WTC11 (cell line): ENCODE data around the gene PSMA7. TPM values are rescaled to one million over a fixed set of nuclear protein-coding genes. Genes with fewer than 3 reads are reported as not detected.

ENCODE experiments used
- ATAC-seq: fragments of 200-7000 bp; cut with Tn5 transposase; 2 replicates; pipeline ENCODE4 v1.10.0; 2021; ENCODE audit warnings: mild to moderate bottlenecking, moderate library complexity
- CTCF ChIA-PET: fragments of 300-600 bp; sonication (Branson Sonifier 250); formaldehyde crosslinking; loops from one replicate; lab custom pipeline; 2021; ENCODE audit warnings: antibody characterized with exemption; lab: Charles Lee
- POLR2A ChIA-PET: fragments of 350-600 bp; sonication (Branson Sonifier 250); formaldehyde crosslinking; loops from one replicate; lab custom pipeline; 2021; ENCODE audit warnings: antibody characterized with exemption; lab: Charles Lee
- DNase-seq: peaks from one replicate; pipeline ENCODE4 v3.0.0; 2021; ENCODE audit warnings: low spot score
- H3K27ac Mint-ChIP-seq: 2 replicates; pipeline ENCODE4 v1.8.0; 2021; ENCODE audit warnings: mixed read lengths
- H3K27me3 Mint-ChIP-seq: 2 replicates; pipeline ENCODE4 v1.8.0; 2021; ENCODE audit warnings: low read depth, mild to moderate bottlenecking, moderate library complexity, mixed read lengths
- H3K36me3 Mint-ChIP-seq: 2 replicates; pipeline ENCODE4 v1.8.0; 2021; ENCODE audit warnings: mixed read lengths
- H3K4me1 Mint-ChIP-seq: 2 replicates; pipeline ENCODE4 v1.8.0; 2022; ENCODE audit warnings: mixed read lengths
- H3K4me3 Mint-ChIP-seq: 2 replicates; pipeline ENCODE4 v1.8.0; 2021; ENCODE audit warnings: mild to moderate bottlenecking, moderate library complexity, mixed read lengths
- H3K9me3 Mint-ChIP-seq: 2 replicates; pipeline ENCODE4 v1.8.0; 2021; ENCODE audit warnings: mixed read lengths
- AFF4 ChIP-seq: sonication (generic); formaldehyde crosslinking; IDR thresholded peaks from 2 replicates; pipeline ENCODE4 v1.8.1; 2023; ENCODE audit warnings: mild to moderate bottlenecking, missing genetic modification reagents, borderline replicate concordance
- ATF2 ChIP-seq: sonication (generic); formaldehyde crosslinking; IDR thresholded peaks from 2 replicates; pipeline ENCODE4 v1.8.1; 2022; ENCODE audit warnings: low read depth, missing genetic modification reagents, borderline replicate concordance
- CREB1 ChIP-seq: sonication (generic); formaldehyde crosslinking; IDR thresholded peaks from 2 replicates; pipeline ENCODE4 v1.8.0; 2023; ENCODE audit warnings: mild to moderate bottlenecking, missing genetic modification reagents
- E2F5 ChIP-seq: sonication (generic); formaldehyde crosslinking; IDR thresholded peaks from 2 replicates; pipeline ENCODE4 v1.8.1; 2022; ENCODE audit warnings: mild to moderate bottlenecking, moderate library complexity, missing genetic modification reagents
- GABPB1 ChIP-seq: sonication (generic); formaldehyde crosslinking; IDR thresholded peaks from 2 replicates; pipeline ENCODE4 v1.8.1; 2023; ENCODE audit warnings: mild to moderate bottlenecking, missing genetic modification reagents
- HMGXB4 ChIP-seq: sonication (generic); formaldehyde crosslinking; IDR thresholded peaks from 2 replicates; pipeline ENCODE4 v1.8.1; 2023; ENCODE audit warnings: mild to moderate bottlenecking, moderate library complexity, missing genetic modification reagents
- MAX ChIP-seq: sonication (generic); formaldehyde crosslinking; IDR thresholded peaks from 2 replicates; pipeline ENCODE4 v1.8.0; 2022; ENCODE audit warnings: mild to moderate bottlenecking, missing genetic modification reagents
- NR3C1 ChIP-seq: sonication (generic); formaldehyde crosslinking; conservative IDR thresholded peaks from 2 replicates; pipeline ENCODE4 v1.8.1; 2023; ENCODE audit warnings: low read depth, mild to moderate bottlenecking, missing genetic modification reagents
- OVOL2 ChIP-seq: fragments of 250-450 bp; sonication (Bioruptor Pico); IDR thresholded peaks from 2 replicates; pipeline ENCODE4 v1.9.0; 2021; ENCODE audit warnings: mild to moderate bottlenecking, borderline replicate concordance
- PRDM15 ChIP-seq: sonication (generic); formaldehyde crosslinking; IDR thresholded peaks from 2 replicates; pipeline ENCODE4 v1.8.0; 2022; ENCODE audit warnings: missing genetic modification reagents
- SMAD4 ChIP-seq: sonication (generic); formaldehyde crosslinking; IDR thresholded peaks from 2 replicates; pipeline ENCODE4 v1.8.0; 2022; ENCODE audit warnings: mild to moderate bottlenecking, missing genetic modification reagents
- ZNF138 ChIP-seq: sonication (generic); formaldehyde crosslinking; conservative IDR thresholded peaks from 2 replicates; pipeline ENCODE4 v1.8.1; 2022; ENCODE audit warnings: mild to moderate bottlenecking, moderate library complexity, missing genetic modification reagents
- ZNF317 ChIP-seq: sonication (generic); formaldehyde crosslinking; IDR thresholded peaks from 2 replicates; pipeline ENCODE4 v1.8.1; 2023; ENCODE audit warnings: low read depth, mild to moderate bottlenecking, moderate library complexity, missing genetic modification reagents, borderline replicate concordance
- ZNF425 ChIP-seq: fragments of 250-450 bp; sonication (Bioruptor Pico); conservative IDR thresholded peaks from 2 replicates; pipeline ENCODE4 v1.9.0; 2021; ENCODE audit warnings: mild to moderate bottlenecking
- ZSCAN18 ChIP-seq: fragments of 250-450 bp; sonication (Bioruptor Pico); IDR thresholded peaks from 2 replicates; pipeline ENCODE4 v2.1.2; 2022; ENCODE audit warnings: mild to moderate bottlenecking, moderate library complexity
- total RNA-seq: library from RNA; stranded (reverse); gene quantifications from 3 replicates; pipeline ENCODE4 v1.2.3, GENCODE V29; 2021

PSMA7 gene
- total RNA-seq, 1 experiment from 2014 or later, result 364 TPM

- H3K36me3 Mint-ChIP-seq, result peaks cover 58% of the 10 kb centered on the region
- peaks cover 15% of the 10 kb centered on the region for H3K4me1 Mint-ChIP-seq
- H3K27ac Mint-ChIP-seq, result peak overlapping the region; percentile 23; the same call in 1 of the 2 replicates
- H3K27me3 Mint-ChIP-seq, result no peaks in the 10 kb centered on the region
- H3K4me3 Mint-ChIP-seq, result no peak overlapping the region
- no peaks in the 10 kb centered on the region for H3K9me3 Mint-ChIP-seq
- no peak for ATAC-seq
- ChIA-PET CTCF (interaction anchor here (1.1 to 3.8 kb wide), 2 partner anchors 17 to 129 kb away, joined by 3 to 27 read pairs; no protein-coding TSS in a partner anchor), POLR2A (no interaction called here)
- no peak for TF ChIP-seq CREB1 (CRISPR knock-in tag)
- TF ChIP-seq MAX (CRISPR knock-in tag), result no peak
- no peak for DNase-seq
Observed at GRCh38 chr20:62139636-62140035, 3.6 kb downstream of the PSMA7 start.

GRCh38 chr20:62138912-62139311 lies 4.3 kb downstream of the PSMA7 start:
- ChIA-PET POLR2A (no interaction called here), CTCF (interaction anchor here (0.7 to 1.1 kb wide), 2 partner anchors 10 to 128 kb away, joined by 3 to 4 read pairs; no protein-coding TSS in a partner anchor)
- peaks cover 13% of the 10 kb centered on the region for H3K4me1 Mint-ChIP-seq
- no peak for TF ChIP-seq AFF4 (CRISPR knock-in tag)
- no peak for TF ChIP-seq ZNF425 (CRISPR knock-in tag)
- no peak for TF ChIP-seq ZNF138 (CRISPR knock-in tag)
- peak overlapping the region; percentile 65; the same call in 1 of the 2 replicates for H3K27ac Mint-ChIP-seq
- DNase-seq (no peak), ATAC-seq (no peak)
- no peaks in the 10 kb centered on the region for H3K9me3 Mint-ChIP-seq
- no peak overlapping the region for H3K4me3 Mint-ChIP-seq
- H3K27me3 Mint-ChIP-seq, result no peaks in the 10 kb centered on the region
- H3K36me3 Mint-ChIP-seq, result peaks cover 61% of the 10 kb centered on the region

- Mint-ChIP-seq H3K36me3 (peaks cover 68% of the 10 kb centered on the region), H3K4me1 (peaks cover 13% of the 10 kb centered on the region), H3K27ac (peak overlapping the region; percentile 85; the same call in 1 of the 2 replicates), H3K4me3 (no peak overlapping the region), H3K9me3 (no peaks in the 10 kb centered on the region), H3K27me3 (no peaks in the 10 kb centered on the region)
- no peak for DNase-seq
- ATAC-seq, result no peak
- ChIA-PET CTCF (interaction anchor here (0.7 to 0.8 kb wide), 2 partner anchors 10 to 11 kb away, joined by 3 to 4 read pairs; no protein-coding TSS in a partner anchor), POLR2A (no interaction called here)
- TF ChIP-seq HMGXB4 (CRISPR knock-in tag) (no peak), OVOL2 (CRISPR knock-in tag) (no peak), PRDM15 (CRISPR knock-in tag) (no peak), ATF2 (no peak), ZNF317 (CRISPR knock-in tag) (no peak), SMAD4 (CRISPR knock-in tag) (no peak), E2F5 (CRISPR knock-in tag) (no peak), NR3C1 (CRISPR knock-in tag) (no peak), ZSCAN18 (no peak), GABPB1 (CRISPR knock-in tag) (no peak)
Observed at GRCh38 chr20:62138204-62138543, 5.0 kb downstream of the PSMA7 start.
